ENCODE data around the gene NUP42.
A peak's percentile ranks its signal among the peaks of the same experiment; 100 is the strongest.
"Not testable (repeated sequence)": the region's sequence is repeated elsewhere in the genome, so short reads cannot be mapped to it uniquely, and the experiment has no call there.

The NUP42 gene, protein sequence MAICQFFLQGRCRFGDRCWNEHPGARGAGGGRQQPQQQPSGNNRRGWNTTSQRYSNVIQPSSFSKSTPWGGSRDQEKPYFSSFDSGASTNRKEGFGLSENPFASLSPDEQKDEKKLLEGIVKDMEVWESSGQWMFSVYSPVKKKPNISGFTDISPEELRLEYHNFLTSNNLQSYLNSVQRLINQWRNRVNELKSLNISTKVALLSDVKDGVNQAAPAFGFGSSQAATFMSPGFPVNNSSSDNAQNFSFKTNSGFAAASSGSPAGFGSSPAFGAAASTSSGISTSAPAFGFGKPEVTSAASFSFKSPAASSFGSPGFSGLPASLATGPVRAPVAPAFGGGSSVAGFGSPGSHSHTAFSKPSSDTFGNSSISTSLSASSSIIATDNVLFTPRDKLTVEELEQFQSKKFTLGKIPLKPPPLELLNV

DNA sequence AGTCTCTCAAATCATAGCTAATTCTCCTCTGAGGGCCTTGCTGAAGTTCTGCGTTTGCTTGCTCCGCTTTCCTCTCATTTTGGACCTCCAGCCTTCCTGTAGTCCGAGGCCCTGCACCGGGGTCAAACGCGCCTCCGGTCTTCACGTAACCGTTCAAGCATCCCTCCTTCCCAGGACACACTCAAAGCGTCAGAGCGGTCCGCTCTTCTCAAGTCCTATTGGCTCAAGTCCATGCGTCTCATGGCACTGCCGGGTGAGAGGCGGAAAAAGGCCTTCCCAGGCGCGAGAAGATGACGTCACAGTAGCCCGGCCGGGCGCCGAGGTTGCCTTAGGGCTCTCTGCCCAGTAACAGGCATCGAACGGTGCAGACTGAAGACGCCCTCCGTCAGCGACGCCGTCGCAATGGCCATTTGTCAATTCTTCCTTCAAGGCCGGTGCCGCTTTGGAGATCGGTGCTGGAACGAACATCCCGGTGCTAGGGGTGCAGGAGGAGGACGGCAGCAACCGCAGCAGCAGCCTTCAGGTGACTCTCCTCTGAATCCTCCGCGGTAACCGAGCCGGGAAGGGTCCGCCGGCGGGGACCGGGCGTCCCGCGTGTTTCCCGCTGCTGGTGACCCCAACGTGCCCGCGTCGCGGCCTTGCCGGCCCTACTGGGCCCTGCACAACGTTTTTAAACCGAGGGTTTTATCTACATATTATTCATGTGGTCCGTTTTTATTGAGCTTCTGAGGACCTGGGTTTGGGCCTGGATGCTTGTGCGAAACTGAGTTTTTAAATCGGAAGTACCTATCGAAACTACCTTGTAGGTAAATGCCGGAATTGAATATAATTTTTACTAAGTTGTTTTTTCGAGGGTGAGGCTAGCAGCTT lies at the start of gene NUP42:
NUP42 (plus strand) TSS at position 365 of the 870 bp plus-strand sequence; CDS start at position 403, 38 bp downstream.
- peak; percentile 100 for DNase-seq (ENCODE audit: low read depth)

DNA sequence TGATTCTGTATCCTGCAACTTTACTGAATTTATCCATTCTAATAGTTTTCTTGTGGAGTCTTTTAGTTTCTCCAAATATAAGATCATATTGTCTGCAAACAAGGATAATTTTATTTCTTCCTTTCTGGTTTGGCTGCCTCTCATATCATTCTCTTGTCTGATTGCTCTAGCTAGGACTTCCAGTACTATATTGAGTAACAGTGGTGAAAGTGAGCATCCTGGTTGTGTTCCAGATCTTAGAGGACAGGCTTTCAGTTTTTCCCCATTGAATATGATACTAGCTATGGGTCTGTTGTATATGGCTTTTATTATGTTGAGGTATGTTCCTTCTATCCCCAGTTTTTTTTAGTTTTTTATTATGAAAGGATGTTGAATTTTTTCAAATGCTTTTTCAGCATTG lies 48.1 kb upstream of the NUP42 start:
- no peak for DNase-seq (ENCODE audit: low read depth)

- DNase-seq (ENCODE audit: low read depth): no peak
These were observed 46.1 kb upstream of the NUP42 start for GRCh38 chr7:23135755-23136154.

DNA sequence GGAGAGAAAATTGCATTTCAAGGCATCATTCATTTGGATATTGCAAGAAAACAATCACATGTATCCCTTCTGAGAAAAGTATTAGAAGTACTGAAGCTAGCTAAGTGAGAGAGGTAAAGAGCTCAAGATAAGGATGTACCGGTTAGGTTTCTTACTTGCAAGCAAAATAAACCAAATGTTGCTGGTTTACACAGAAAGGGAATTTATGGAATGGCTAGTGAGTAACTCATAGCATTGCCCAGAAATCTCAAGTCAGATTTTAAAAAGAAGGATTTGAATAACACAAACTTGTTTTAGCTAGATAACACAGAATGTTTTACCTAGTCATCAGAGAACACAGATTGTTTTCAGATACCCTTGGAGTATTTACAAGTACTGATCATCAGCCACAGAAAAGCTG lies 45.6 kb upstream of the NUP42 start:
- DNase-seq (ENCODE audit: low read depth): no peak

GRCh38 chr7:23157679-23158078 lies 24.2 kb upstream of the NUP42 start:
- DNase-seq (ENCODE audit: low read depth): no peak

DNA sequence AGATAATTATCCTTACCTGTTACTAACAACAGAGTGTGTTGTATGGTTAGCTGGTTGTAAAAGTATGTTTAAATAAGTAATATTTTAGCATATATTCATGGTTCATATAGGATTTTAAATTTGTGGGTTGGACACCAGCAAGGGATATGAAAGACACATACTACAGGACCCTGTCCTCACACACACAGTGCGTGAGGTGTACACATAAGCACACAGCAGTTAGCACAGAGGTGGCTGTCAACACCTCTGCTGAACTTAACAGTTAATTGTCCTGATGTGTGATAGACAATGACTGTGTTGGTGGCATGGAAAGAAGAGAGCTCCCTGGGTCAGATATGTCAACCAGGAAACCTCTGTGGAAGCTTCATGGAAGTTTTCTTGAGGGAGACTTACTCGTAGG lies 23.3 kb upstream of the NUP42 start:
- DNase-seq (ENCODE audit: low read depth): no peak

DNA sequence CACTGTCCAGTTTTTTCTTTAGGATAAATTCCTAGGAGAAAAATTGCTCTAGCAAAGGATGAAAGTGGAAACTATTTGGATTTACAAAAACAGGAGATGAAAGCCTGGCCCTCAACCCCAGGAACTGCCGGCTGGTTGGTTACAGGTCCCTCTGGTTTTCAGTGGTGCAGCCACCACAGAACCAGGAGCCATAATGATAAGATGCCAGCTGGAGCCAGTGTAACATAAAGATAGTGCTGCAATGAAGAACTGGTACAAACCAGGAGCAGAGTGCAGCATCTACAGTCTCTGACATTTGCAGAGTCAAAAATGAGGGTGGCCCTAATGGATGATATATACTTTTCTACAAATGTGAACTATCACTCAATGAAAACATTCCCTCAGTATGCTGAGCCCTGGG lies 20.4 kb upstream of the NUP42 start:
- DNase-seq (ENCODE audit: low read depth): no peak

DNA sequence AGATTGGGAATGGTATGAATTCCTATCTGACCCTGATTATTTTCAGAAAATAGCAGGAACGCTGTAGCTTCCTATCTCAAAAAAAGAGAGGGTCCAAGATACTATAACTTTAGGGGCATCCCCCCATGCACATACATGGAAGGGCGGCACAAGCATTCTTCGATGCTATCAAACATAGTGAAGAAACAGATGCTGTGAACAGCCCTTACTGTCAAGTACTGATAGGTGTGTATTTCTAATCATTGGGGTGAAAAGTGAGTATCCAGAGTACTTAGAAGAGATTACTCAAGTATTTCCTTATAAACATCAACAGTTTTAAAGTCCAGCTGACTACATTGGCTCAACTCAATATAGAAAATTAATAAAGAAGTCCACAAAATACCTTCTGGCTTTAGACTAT lies 17.0 kb upstream of the NUP42 start:
- DNase-seq (ENCODE audit: low read depth): no peak

GRCh38 chr7:23165316-23165715 lies 16.5 kb upstream of the NUP42 start:
- no peak for DNase-seq (ENCODE audit: low read depth)

DNA sequence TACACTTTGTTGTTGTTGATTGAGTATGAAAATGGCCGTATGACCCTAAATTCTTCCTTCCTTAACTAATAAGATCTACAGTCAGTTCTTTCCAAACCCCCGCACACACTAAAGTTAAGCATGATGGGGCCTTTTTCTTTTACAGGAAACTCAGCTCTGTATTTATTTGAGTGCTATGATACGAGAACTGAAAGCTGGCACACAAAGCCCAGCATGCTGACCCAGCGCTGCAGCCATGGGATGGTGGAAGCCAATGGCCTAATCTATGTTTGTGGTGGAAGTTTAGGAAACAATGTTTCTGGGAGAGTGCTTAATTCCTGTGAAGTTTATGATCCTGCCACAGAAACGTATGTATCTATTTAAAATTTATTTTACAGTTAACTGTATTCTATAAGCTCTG lies 14.2 kb upstream of the NUP42 start:
- no peak for DNase-seq (ENCODE audit: low read depth)

DNA sequence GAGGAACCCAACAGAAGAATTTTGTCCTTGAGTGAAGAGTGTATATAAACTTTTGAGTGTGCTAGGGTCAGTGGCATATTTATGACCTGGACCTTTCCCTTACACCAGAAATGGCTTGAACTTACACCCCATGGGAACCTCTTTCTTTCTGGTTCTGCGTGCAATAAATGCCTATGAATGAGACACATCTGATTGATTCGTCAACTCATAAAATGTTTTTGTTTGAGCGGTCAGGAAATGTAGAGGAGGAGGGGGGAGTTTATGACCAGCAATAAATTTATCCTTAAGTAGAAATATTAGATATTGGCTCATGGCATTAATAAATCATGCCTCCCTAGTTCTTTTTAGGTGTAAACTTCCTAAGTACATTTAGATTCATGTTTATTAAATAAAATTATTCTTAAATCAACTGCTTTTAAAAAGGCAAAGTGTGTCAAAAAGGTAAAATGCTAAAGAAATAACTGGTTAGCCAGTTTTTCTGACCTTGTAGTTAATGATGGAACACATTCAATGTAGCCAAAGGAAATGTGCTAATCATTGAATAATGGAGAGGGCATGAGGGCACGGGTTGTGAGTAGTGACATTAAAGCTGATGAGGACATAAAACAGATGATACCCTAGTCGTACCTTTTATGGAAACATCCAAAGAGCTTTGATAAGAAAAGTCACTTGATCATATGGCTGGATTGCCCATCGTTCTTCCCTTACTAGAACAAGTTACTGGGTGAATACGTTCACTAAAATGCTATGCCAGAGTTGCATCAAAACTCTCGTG lies 13.6 kb upstream of the NUP42 start:
- DNase-seq (ENCODE audit: low read depth): no peak

DNA sequence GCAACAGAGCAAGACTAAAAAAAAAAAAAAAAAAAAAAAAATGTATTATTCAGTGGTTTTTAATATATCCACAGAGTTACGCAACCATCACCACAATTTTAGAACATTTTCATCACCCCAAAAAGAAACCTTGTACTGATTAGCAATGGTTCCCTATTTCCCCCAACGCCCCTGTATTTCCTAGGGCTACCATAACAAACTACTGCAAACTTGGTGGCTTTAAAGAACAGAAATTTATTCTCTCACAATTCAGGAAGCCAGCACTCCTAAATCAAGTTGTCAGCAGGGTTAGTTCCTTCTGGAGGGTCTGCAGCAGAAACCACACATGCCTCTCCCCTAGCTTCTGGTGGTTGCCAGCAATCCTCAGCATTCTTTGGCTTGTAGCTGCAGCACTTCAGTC lies 5.9 kb upstream of the NUP42 start:
- DNase-seq (ENCODE audit: low read depth): no peak

DNA sequence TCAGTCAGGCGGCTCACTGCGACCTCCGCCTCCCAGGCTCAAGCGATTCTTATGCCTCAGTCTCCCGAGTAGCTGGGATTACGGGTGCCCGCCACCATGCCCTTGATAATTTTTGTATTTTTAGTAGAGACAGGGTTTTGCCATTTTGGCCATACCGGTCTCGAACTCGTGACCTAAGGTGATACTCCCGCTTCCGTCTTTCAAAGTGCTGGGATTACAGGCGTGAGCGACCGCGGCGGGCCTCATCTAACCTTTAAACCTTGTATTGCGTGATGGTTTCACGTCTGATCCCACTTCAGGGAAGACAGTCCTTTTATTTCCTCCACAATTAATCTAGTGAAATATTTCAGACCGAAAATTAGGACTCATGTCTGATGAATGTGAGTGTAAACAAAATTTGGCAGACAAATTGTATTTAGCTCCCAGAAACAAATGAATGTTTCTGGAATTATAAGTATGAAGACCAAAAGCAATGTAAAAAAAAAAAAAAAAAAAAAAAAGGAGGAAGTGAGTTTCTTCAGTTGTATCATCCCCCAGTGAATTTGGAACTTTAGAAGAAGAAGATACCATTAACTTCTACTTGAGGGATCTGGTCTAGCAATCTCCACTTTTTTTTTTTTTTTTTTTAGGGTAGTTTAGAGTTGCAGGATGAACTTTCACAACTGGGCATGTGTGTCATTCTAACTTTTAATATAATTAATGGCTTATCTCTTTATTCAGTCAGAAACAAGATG lies 1.6 kb downstream of the NUP42 start:
- no peak for DNase-seq (ENCODE audit: low read depth)

DNA sequence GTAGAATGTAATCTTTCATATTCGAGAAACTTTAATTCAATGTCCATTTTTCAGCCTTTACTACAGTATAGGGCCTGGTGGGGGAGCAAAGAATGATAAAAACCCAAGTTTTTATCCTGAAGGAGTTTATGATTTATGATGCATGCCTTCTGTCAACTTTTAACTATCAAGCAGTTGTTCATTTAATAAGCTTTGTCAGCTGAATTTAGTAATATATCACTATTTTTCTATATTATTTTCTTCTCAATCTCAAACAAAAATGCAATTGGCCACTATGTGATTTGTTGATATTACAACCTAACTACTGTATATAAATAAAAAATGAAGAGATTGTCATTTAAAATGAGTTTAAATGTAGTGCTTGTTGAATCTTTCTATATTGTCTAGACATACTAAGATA lies 2.4 kb downstream of the NUP42 start:
- no peak for DNase-seq (ENCODE audit: low read depth)

DNA sequence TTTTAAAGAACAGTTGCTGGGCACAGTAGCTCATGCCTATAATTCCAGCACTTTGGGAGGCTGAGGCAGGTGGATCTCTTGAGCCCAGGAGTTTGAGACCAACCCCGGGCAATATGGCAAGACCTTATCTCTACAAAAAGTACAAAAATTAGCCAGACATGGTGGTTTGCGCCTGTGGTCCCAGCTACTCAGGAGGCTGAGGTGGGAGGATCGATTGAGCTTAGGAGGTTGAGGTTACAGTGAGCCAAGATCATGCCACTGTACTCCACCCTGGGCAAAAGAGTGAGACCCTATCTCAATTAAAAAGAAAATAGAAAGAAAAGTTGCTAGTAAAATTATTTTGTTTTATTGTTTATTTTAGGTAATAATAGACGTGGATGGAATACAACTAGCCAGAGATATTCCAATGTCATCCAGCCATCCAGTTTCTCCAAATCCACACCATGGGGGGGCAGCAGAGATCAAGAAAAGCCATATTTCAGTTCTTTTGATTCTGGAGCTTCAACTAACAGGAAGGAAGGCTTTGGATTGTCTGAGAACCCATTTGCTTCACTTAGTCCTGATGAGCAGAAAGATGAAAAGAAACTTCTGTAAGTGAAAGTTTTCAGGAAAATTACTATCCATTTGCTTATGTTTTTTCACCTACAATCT lies 3.0 kb downstream of the NUP42 start:
- peak; percentile 40 for DNase-seq (ENCODE audit: low read depth)

- no peak for DNase-seq (ENCODE audit: low read depth)
These were observed 4.1 kb downstream of the NUP42 start for GRCh38 chr7:23185980-23186379.

GRCh38 chr7:23191022-23191421 lies 9.2 kb downstream of the NUP42 start:
- DNase-seq (ENCODE audit: low read depth): no peak

- not testable (repeated sequence) for DNase-seq (ENCODE audit: low read depth)
These were observed 11.9 kb downstream of the NUP42 start for GRCh38 chr7:23193650-23194227.

DNA sequence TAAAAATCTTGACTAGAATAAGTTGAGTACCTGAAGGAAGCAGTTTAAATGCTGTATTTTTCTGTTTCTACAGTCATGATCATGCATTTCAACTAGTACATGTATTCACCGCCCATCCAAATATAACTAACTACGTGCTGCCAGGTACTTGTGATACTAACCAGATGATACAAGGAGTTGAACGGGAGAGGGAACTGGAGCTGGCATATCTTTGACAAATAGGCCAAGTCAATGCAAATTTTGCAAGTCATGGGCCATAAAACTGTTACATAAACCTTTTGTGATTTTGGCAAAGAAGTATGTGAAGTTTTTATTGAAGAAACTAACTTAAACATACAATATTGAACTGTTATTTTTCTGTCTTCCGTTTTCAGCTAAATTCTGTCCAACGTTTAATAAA lies 14.5 kb downstream of the NUP42 start:
- no peak for DNase-seq (ENCODE audit: low read depth)

- DNase-seq (ENCODE audit: low read depth): not testable (repeated sequence)
These were observed 15.9 kb downstream of the NUP42 start for GRCh38 chr7:23197745-23198144.

- no peak for DNase-seq (ENCODE audit: low read depth)
These were observed 18.5 kb downstream of the NUP42 start for GRCh38 chr7:23200331-23200730.
